Measurements from ENCODE around the gene FGF2.
"Not testable (repeated sequence)": the region's sequence is repeated elsewhere in the genome, so short reads cannot be mapped to it uniquely, and the experiment has no call there.

Gene FGF2

DNA sequence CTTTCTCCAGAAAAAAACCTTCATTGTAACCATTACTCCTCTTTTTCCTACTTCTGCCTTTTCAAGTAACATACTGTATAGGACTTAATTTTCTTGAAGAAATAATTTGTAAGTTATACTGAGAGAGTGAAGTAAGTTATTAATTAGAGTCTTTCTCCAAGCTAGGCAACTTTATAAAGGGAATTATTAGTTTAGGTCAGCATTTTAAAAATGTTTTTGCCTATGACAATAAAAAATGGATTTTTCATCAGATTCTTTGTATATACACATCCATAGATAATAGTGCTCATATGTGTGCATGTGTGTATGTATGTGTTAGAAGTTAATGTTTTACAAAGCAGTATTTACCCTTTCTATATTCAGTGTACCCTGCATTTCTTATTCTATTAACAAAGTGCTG is 106.1 kb downstream of the FGF2 start:
- no peak for DNase-seq

DNA sequence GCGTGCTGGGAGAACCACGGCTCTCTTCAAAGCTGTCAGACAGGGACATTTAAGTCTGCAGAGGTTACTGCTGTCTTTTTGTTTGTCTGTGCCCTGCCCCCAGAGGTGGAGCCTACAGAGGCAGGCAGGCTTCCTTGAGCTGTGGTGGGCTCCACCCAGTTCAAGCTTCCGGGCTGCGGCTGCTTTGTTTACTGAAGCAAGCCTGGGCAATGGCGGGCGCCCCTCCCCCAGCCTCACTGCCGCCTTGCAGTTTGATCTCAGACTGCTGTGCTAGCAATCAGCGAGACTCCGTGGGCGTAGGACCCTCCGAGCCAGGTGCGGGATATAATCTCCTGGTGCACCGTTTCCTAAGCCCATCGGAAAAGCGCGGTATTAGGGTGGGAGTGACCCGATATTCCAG is 118.5 kb downstream of the FGF2 start:
- not testable (repeated sequence) for DNase-seq

DNA sequence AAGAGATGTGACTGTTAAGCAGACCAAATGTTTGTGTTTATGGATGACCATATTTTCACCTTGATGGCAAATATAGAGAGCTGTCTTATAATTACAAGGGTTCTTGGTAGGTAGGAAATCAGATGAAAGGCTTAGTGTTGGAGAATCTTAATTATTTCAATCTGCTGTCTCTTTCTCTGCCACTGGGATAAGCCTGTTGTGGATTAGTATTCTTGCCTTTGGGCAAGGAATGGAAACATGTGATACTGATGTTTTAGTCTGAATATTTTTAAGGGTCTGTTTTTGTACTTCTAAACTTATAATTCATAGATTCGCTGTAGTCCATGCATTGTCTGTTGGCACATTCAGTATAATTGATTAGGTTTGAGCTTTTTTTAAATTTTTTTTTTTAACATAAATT is 119.5 kb downstream of the FGF2 start:
- DNase-seq, result no peak
